ENCODE results near the gene LRRC38. TPM values are rescaled to one million over a fixed set of nuclear protein-coding genes. Genes with fewer than 3 reads are reported as not detected.

The LRRC38 gene
- total RNA-seq, 4 donors from 2014 or later = 0.39 to 1.7 (median 0.87) TPM; not detected in 1

- DNase-seq (ENCODE audit: low spot score in 2 of 2) = no peak
- no peaks in the 10 kb centered on the region for H3K9me3 ChIP-seq
- H3K4me3 ChIP-seq = peak overlapping the region in 1 of 4 donors; percentile 37
- 9 to 12% methylated on average over 10 of the region's 10 CpGs for WGBS, 2 donors
- H3K36me3 ChIP-seq = no peaks in the 10 kb centered on the region
- H3K27me3 ChIP-seq = peaks cover 0 to 63% of the 10 kb centered on the region in 2 donors
- peaks cover 0 to 17% (median 0%) of the 10 kb centered on the region in 4 donors for H3K4me1 ChIP-seq
- no peak overlapping the region for H3K27ac ChIP-seq
- TF ChIP-seq POLR2A (IDR thresholded peaks at IDR 0.05) = no peak
- no peak for TF ChIP-seq CTCF (IDR thresholded peaks at IDR 0.05)
- no peak for TF ChIP-seq EP300 (IDR thresholded peaks at IDR 0.05)
Measured at GRCh38 chr1:13512472-13512871, 1.3 kb downstream of the LRRC38 start.

GRCh38 chr1:13510499-13510898 is 3.3 kb downstream of the LRRC38 start:
- TF ChIP-seq POLR2A (IDR thresholded peaks at IDR 0.05) (no peak), CTCF (IDR thresholded peaks at IDR 0.05) (no peak), EP300 (IDR thresholded peaks at IDR 0.05) (no peak)
- Histone ChIP-seq H3K4me1 (peaks cover 0 to 17% (median 0%) of the 10 kb centered on the region in 4 donors), H3K27ac (no peak overlapping the region), H3K9me3 (no peaks in the 10 kb centered on the region), H3K27me3 (peaks cover 0 to 55% of the 10 kb centered on the region in 2 donors), H3K4me3 (no peak overlapping the region), H3K36me3 (no peaks in the 10 kb centered on the region)
- DNase-seq (ENCODE audit: low spot score in 2 of 2) = no peak
- WGBS, 2 donors = 67 to 78% methylated on average over 6 of the region's 6 CpGs

- no peak for DNase-seq (ENCODE audit: low spot score in 2 of 2)
- Histone ChIP-seq H3K4me1 (peaks cover 0 to 7% (median 0%) of the 10 kb centered on the region in 4 donors), H3K27me3 (peaks cover 0 to 40% of the 10 kb centered on the region in 2 donors), H3K27ac (no peak overlapping the region), H3K4me3 (no peak overlapping the region), H3K9me3 (no peaks in the 10 kb centered on the region), H3K36me3 (no peaks in the 10 kb centered on the region)
- WGBS, 2 donors = 92 to 93% methylated on average over 4 of the region's 4 CpGs
- TF ChIP-seq POLR2A (IDR thresholded peaks at IDR 0.05) (no peak), EP300 (IDR thresholded peaks at IDR 0.05) (no peak), CTCF (IDR thresholded peaks at IDR 0.05) (no peak)
Measured at GRCh38 chr1:13507075-13507474, 6.7 kb downstream of the LRRC38 start.

- no peak for DNase-seq (ENCODE audit: low spot score in 2 of 2)
- Histone ChIP-seq H3K4me1 (peaks cover 0 to 7% (median 0%) of the 10 kb centered on the region in 4 donors), H3K36me3 (no peaks in the 10 kb centered on the region), H3K9me3 (no peaks in the 10 kb centered on the region), H3K4me3 (no peak overlapping the region), H3K27ac (peak overlapping the region in 1 of 4 donors; percentile 69), H3K27me3 (peaks cover 0 to 21% of the 10 kb centered on the region in 2 donors)
- WGBS, 2 donors = 15 to 29% methylated on average over 8 of the region's 8 CpGs
- TF ChIP-seq POLR2A (IDR thresholded peaks at IDR 0.05) (no peak), CTCF (IDR thresholded peaks at IDR 0.05) (no peak), EP300 (IDR thresholded peaks at IDR 0.05) (no peak)
Measured at GRCh38 chr1:13505020-13505419, 8.8 kb downstream of the LRRC38 start.

GRCh38 chr1:13500806-13501205 is 13.0 kb downstream of the LRRC38 start:
- H3K27ac ChIP-seq = no peak overlapping the region
- peaks cover 0 to 8% of the 10 kb centered on the region in 2 donors for H3K27me3 ChIP-seq
- no peaks in the 10 kb centered on the region for H3K9me3 ChIP-seq
- peaks cover 0 to 7% (median 0%) of the 10 kb centered on the region in 4 donors for H3K4me1 ChIP-seq
- H3K4me3 ChIP-seq = no peak overlapping the region
- DNase-seq (ENCODE audit: low spot score in 2 of 2) = no peak
- no peaks in the 10 kb centered on the region for H3K36me3 ChIP-seq
- WGBS, 2 donors = 88% methylated on average over 10 of the region's 10 CpGs
- no peak for TF ChIP-seq EP300 (IDR thresholded peaks at IDR 0.05)
- TF ChIP-seq CTCF (IDR thresholded peaks at IDR 0.05) = no peak
- TF ChIP-seq POLR2A (IDR thresholded peaks at IDR 0.05) = no peak
